Measurements from ENCODE around the gene FBLN7. TPM values are rescaled to one million over a fixed set of nuclear protein-coding genes. Genes with fewer than 3 reads are reported as not detected.

The FBLN7 gene
- total and polyA plus RNA-seq, 2 experiments from 2014 or later, result 0.16 TPM; not detected in 1

GRCh38 chr2:112217854-112218253 lies 79.7 kb downstream of the FBLN7 start:
- H3F3A ChIP-seq (replicated peaks; ENCODE audit: low read depth), result no peaks in the 10 kb centered on the region
- H3K4me1 Mint-ChIP-seq, result no peaks in the 10 kb centered on the region
- H3K9me2 ChIP-seq (ENCODE audit: insufficient read depth), result no peaks in the 10 kb centered on the region
- H3K36me3 ChIP-seq (ENCODE audit: insufficient read depth), result 0 out of 2 replicates have a peak, but pooled peaks cover 4% of the 10 kb centered on the region
- H3K4me1 ChIP-seq (ENCODE audit: insufficient read depth), result no peaks in the 10 kb centered on the region
- no peaks in the 10 kb centered on the region for H3K79me2 ChIP-seq (replicated peaks; ENCODE audit: insufficient read depth)
- peaks cover 4% of the 10 kb centered on the region; the same call in 1 of the 3 replicates for H3K9me3 Mint-ChIP-seq
- H3K4me2 ChIP-seq, result no peak overlapping the region
- ATAC-seq, result no peak
- H3K27ac Mint-ChIP-seq, result no peak overlapping the region
- no peak overlapping the region for H3K4me3 ChIP-seq
- H3K36me3 Mint-ChIP-seq (ENCODE audit: low read depth), result peaks cover 29% of the 10 kb centered on the region; the same call in 2 of the 3 replicates
- peaks cover 3% of the 10 kb centered on the region for H3K27me3 Mint-ChIP-seq (ENCODE audit: insufficient read depth, low read depth, poor library complexity)
- no peaks in the 10 kb centered on the region for H4K20me1 ChIP-seq (replicated peaks; ENCODE audit: insufficient read depth)
- H3K4me3 Mint-ChIP-seq, result no peak overlapping the region
- TF ChIP-seq, protein P1, sequence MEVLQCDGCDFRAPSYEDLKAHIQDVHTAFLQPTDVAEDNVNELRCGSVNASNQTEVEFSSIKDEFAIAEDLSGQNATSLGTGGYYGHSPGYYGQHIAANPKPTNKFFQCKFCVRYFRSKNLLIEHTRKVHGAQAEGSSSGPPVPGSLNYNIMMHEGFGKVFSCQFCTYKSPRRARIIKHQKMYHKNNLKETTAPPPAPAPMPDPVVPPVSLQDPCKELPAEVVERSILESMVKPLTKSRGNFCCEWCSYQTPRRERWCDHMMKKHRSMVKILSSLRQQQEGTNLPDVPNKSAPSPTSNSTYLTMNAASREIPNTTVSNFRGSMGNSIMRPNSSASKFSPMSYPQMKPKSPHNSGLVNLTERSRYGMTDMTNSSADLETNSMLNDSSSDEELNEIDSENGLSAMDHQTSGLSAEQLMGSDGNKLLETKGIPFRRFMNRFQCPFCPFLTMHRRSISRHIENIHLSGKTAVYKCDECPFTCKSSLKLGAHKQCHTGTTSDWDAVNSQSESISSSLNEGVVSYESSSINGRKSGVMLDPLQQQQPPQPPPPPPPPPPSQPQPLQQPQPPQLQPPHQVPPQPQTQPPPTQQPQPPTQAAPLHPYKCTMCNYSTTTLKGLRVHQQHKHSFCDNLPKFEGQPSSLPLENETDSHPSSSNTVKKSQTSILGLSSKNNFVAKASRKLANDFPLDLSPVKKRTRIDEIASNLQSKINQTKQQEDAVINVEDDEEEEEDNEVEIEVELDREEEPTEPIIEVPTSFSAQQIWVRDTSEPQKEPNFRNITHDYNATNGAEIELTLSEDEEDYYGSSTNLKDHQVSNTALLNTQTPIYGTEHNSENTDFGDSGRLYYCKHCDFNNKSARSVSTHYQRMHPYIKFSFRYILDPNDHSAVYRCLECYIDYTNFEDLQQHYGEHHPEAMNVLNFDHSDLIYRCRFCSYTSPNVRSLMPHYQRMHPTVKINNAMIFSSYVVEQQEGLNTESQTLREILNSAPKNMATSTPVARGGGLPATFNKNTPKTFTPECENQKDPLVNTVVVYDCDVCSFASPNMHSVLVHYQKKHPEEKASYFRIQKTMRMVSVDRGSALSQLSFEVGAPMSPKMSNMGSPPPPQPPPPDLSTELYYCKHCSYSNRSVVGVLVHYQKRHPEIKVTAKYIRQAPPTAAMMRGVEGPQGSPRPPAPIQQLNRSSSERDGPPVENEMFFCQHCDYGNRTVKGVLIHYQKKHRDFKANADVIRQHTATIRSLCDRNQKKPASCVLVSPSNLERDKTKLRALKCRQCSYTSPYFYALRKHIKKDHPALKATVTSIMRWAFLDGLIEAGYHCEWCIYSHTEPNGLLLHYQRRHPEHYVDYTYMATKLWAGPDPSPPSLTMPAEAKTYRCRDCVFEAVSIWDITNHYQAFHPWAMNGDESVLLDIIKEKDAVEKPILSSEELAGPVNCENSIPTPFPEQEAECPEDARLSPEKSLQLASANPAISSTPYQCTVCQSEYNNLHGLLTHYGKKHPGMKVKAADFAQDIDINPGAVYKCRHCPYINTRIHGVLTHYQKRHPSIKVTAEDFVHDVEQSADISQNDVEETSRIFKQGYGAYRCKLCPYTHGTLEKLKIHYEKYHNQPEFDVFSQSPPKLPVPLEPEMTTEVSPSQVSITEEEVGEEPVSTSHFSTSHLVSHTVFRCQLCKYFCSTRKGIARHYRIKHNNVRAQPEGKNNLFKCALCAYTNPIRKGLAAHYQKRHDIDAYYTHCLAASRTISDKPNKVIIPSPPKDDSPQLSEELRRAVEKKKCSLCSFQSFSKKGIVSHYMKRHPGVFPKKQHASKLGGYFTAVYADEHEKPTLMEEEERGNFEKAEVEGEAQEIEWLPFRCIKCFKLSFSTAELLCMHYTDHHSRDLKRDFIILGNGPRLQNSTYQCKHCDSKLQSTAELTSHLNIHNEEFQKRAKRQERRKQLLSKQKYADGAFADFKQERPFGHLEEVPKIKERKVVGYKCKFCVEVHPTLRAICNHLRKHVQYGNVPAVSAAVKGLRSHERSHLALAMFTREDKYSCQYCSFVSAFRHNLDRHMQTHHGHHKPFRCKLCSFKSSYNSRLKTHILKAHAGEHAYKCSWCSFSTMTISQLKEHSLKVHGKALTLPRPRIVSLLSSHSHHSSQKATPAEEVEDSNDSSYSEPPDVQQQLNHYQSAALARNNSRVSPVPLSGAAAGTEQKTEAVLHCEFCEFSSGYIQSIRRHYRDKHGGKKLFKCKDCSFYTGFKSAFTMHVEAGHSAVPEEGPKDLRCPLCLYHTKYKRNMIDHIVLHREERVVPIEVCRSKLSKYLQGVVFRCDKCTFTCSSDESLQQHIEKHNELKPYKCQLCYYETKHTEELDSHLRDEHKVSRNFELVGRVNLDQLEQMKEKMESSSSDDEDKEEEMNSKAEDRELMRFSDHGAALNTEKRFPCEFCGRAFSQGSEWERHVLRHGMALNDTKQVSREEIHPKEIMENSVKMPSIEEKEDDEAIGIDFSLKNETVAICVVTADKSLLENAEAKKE (CRISPR knock-in tag; IDR thresholded peaks at IDR 0.05), result no peak
- TF ChIP-seq STAT1 (IDR thresholded peaks at IDR 0.05; ENCODE audit: unreplicated experiment) (no peak), EZH2 (IDR thresholded peaks at IDR 0.05; ENCODE audit: low read depth, unreplicated experiment) (no peak), ETS1 (IDR thresholded peaks at IDR 0.05) (no peak), ZNF114 (CRISPR knock-in tag; IDR thresholded peaks at IDR 0.05) (no peak), NANOG (IDR thresholded peaks at IDR 0.05; ENCODE audit: borderline replicate concordance) (no peak), POLR2AphosphoS5 (IDR thresholded peaks at IDR 0.05; ENCODE audit: low read depth) (no peak), ZNF331 (CRISPR knock-in tag; IDR thresholded peaks at IDR 0.05; ENCODE audit: low read depth) (no peak), EZH2phosphoT487 (IDR thresholded peaks at IDR 0.05; ENCODE audit: unreplicated experiment) (no peak), REST (IDR thresholded peaks at IDR 0.05; ENCODE audit: unreplicated experiment) (no peak), CREB1 (CRISPR knock-in tag; IDR thresholded peaks at IDR 0.05; ENCODE audit: low read depth) (no peak), CTCF (conservative IDR thresholded peaks at IDR 0.05; ENCODE audit: low read depth in 2 of 2) (no peak)
- H3K27ac ChIP-seq (ENCODE audit: low read depth), result no peak overlapping the region
- no peak overlapping the region for H2AFZ ChIP-seq
- no peak for DNase-seq (ENCODE audit: low spot score)
- no peaks in the 10 kb centered on the region for H3K27me3 ChIP-seq (ENCODE audit: insufficient read depth)

Data from GM23338 (cell line).